GM12864 (cell line): ENCODE results near the gene RAD9A.

ENCODE experiments used
- DNase-seq: peaks from one replicate; pipeline ENCODE4 v3.0.0-alpha.2; 2011; ENCODE audit warnings: low read depth
- H3K4me3 ChIP-seq: 2 replicates; pipeline ENCODE4 v1.5.1; 2011; ENCODE audit warnings: mild to moderate bottlenecking, low read depth, low read length, control low read depth
- CTCF ChIP-seq: IDR thresholded peaks from 2 replicates; pipeline ENCODE4 v1.5.1; 2011; ENCODE audit warnings: low read depth, mild to moderate bottlenecking, moderate library complexity, low read length, control low read depth, inconsistent platforms; ENCODE audit errors: missing control alignments

The RAD9A gene

DNA sequence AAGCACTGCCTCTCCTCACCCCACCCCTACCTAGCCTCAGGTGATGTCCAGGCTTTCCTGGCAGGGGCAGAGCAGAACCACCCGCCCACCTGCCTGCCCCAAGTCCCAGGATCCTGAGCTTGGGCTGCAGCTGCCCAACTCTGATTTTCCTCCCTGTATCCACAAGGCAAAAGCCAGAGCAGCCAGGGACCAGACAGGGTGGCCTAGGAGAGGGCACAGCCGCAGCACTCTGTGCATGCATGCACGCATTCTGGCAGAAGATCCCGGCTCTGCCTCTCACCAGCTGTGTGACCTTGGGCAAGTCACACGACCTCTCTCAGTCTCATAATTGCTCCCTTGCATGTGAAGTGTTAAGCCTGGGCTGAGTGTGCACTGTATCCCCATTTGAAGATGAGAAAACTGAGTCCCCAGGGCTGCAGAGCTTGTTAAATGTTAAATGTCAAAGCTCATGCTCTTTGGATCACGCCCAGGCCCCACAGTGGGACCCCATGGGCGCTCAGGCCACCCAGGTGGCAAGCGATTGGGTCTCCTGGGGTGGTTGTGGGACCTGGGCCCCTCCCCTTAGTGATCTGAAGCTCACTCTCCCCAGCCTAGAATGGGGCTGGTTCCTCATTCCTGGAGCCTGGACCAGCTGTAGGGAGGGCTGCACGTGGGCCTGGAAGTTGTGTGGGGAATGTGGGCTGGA lies 20.9 kb downstream of the RAD9A start:
- H3K4me3 ChIP-seq = no peak overlapping the region
- TF ChIP-seq CTCF = no peak
- DNase-seq = no peak

DNA sequence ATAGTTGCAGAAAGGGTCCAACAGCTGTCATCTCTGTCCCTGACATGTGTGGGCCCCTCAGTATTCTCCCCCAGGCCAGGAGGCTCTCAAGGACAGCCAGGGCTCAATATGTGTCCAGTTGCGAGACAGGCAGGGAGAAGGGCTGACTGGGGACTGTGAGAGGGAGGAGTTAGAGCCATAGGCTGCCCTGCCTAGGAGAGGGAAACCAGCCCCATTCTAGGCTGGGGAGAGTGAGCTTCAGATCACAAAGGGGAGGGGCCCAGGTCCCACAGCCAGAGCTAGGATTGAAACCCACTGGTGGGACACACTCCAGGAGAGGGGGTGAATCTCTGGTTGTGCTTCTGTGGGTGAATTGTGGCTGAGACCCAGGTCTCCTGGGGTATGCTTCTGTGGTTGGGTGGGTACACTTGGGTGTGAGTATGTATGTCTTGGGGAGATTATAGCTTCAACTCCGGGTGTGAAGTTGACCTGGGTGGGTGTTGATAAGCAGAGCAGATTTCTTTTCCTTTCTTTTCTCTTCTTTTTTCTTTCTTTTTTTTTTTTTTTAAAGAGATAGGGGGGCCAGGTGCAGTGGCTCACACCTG lies 21.6 kb downstream of the RAD9A start:
- no peak for TF ChIP-seq CTCF
- DNase-seq = no peak
- H3K4me3 ChIP-seq = no peak overlapping the region

GRCh38 chr11:67415501-67416304 lies 23.9 kb downstream of the RAD9A start, which contains the start of gene CARNS1:
TSS of gene CARNS1 (plus strand) at chr11:67415678. CDS start at chr11:67416200, 522 bp downstream.
- no peak for DNase-seq
- H3K4me3 ChIP-seq = no peak within 1 kb of the TSS

GRCh38 chr11:67416416-67417335 lies 24.9 kb downstream of the RAD9A start:
- TF ChIP-seq CTCF = no peak
- H3K4me3 ChIP-seq = no peak overlapping the region
- no peak for DNase-seq

More at GRCh38 chr11:67415501-67416304, 23.9 kb downstream of the RAD9A start, which contains the start of gene CARNS1:
- no peak for TF ChIP-seq CTCF

GRCh38 chr11:67417425-67417824 lies 25.6 kb downstream of the RAD9A start:
- no peak overlapping the region for H3K4me3 ChIP-seq
- TF ChIP-seq CTCF = no peak
- no peak for DNase-seq
